HEK293 (cell line): ENCODE data around the gene LAMA1.

ENCODE experiments used
- CTCF ChIA-PET: fragments of 350-600 bp; formaldehyde crosslinking; extraction: SDS; loops from one replicate; lab custom pipeline; 2021; ENCODE audit warnings: antibody characterized with exemption; lab: Yijun Ruan, JAX
- POLR2A ChIA-PET: fragments of 300-600 bp; formaldehyde crosslinking; extraction: SDS; loops from one replicate; lab custom pipeline; 2020; ENCODE audit warnings: antibody characterized with exemption, inconsistent platforms; lab: Yijun Ruan, JAX
- H3K27ac ChIP-seq: fragments of 200-500 bp; sonication (Bioruptor generic); 2 replicates; pipeline ENCODE4 v1.5.1; 2014; ENCODE audit warnings: low read depth, low read length, control low read depth, inconsistent platforms; ENCODE audit errors: extremely low read depth
- H3K36me3 ChIP-seq, 2 experiments: fragments of 200-500 bp in 1 of 2; sonication (Bioruptor generic) in 1 of 2; 1 replicate in 1 of 2; 2 replicates in 1 of 2; pipeline ENCODE4 v1.5.1; 2014 to 2017; ENCODE audit warnings: inconsistent platforms in 2 of 2, low read length in 2 of 2; ENCODE audit not compliant: control insufficient read depth in 2 of 2, insufficient read depth in 1 of 2
- H3K4me1 ChIP-seq: fragments of 200-500 bp; sonication (Bioruptor generic); 2 replicates; pipeline ENCODE4 v1.5.1; 2014; ENCODE audit warnings: mild to moderate bottlenecking, low read length, inconsistent platforms; ENCODE audit not compliant: control insufficient read depth, insufficient read depth
- H3K4me3 ChIP-seq: 2 replicates; pipeline ENCODE4 v1.5.1; 2011; ENCODE audit warnings: low read depth, mild to moderate bottlenecking, control low read depth, low read length, moderate library complexity
- H3K9me3 ChIP-seq: fragments of 200-500 bp; sonication (Bioruptor generic); 2 replicates; pipeline ENCODE4 v1.5.1; 2014; ENCODE audit warnings: low read depth, low read length, inconsistent platforms; ENCODE audit not compliant: control insufficient read depth, insufficient read depth
- BCL11B ChIP-seq: fragments of 450-650 bp; formaldehyde crosslinking; IDR thresholded peaks from 2 replicates; pipeline ENCODE4 v1.5.1; 2016; ENCODE audit warnings: low read depth, missing biosample characterization, missing genetic modification characterization
- ELK4 ChIP-seq: IDR thresholded peaks from 2 replicates; pipeline ENCODE4 v1.6.1; 2011; ENCODE audit warnings: mild to moderate bottlenecking, low read depth, low read length, borderline replicate concordance
- GFI1B ChIP-seq: fragments of 450-650 bp; formaldehyde crosslinking; IDR thresholded peaks from 2 replicates; pipeline ENCODE4 v1.5.1; 2016; ENCODE audit warnings: missing biosample characterization, missing genetic modification characterization
- HOXC10 ChIP-seq: sonication (generic); formaldehyde crosslinking; IDR thresholded peaks from 2 replicates; pipeline ENCODE4 v1.8.1; 2023; ENCODE audit warnings: mild to moderate bottlenecking, missing genetic modification reagents
- KLF9 ChIP-seq: fragments of 450-650 bp; formaldehyde crosslinking; IDR thresholded peaks from 2 replicates; pipeline ENCODE4 v1.5.1; 2016; ENCODE audit warnings: missing biosample characterization, missing genetic modification characterization, low read depth
- MYNN ChIP-seq: fragments of 450-650 bp; formaldehyde crosslinking; IDR thresholded peaks from 2 replicates; pipeline ENCODE4 v1.5.1; 2016; ENCODE audit warnings: missing biosample characterization, missing genetic modification characterization, borderline replicate concordance
- SCRT1 ChIP-seq: fragments of 450-650 bp; formaldehyde crosslinking; IDR thresholded peaks from 2 replicates; pipeline ENCODE4 v1.5.1; 2016; ENCODE audit warnings: missing biosample characterization, missing genetic modification characterization, borderline replicate concordance
- TRIM28 ChIP-seq: IDR thresholded peaks from 2 replicates; pipeline ENCODE4 v1.6.1; 2011; ENCODE audit warnings: low read length, control low read depth, borderline replicate concordance
- ZBTB10 ChIP-seq: fragments of 450-650 bp; formaldehyde crosslinking; IDR thresholded peaks from 2 replicates; pipeline ENCODE4 v1.5.1; 2016; ENCODE audit warnings: missing biosample characterization, missing genetic modification characterization
- ZBTB48 ChIP-seq: fragments of 450-650 bp; formaldehyde crosslinking; IDR thresholded peaks from 2 replicates; pipeline ENCODE4 v1.5.1; 2016; ENCODE audit warnings: missing biosample characterization, missing genetic modification characterization
- ZFP3 ChIP-seq: fragments of 450-650 bp; formaldehyde crosslinking; IDR thresholded peaks from 2 replicates; pipeline ENCODE4 v1.5.1; 2016; ENCODE audit warnings: low read depth, missing biosample characterization, missing genetic modification characterization
- ZNF132 ChIP-seq: fragments of 450-650 bp; formaldehyde crosslinking; IDR thresholded peaks from 2 replicates; pipeline ENCODE4 v1.5.1; 2017; ENCODE audit warnings: missing biosample characterization, missing genetic modification characterization, borderline replicate concordance
- ZNF155 ChIP-seq: fragments of 450-650 bp; formaldehyde crosslinking; IDR thresholded peaks from 2 replicates; pipeline ENCODE4 v1.5.1; 2016; ENCODE audit warnings: missing biosample characterization, missing genetic modification characterization
- ZNF157 ChIP-seq: fragments of 450-650 bp; formaldehyde crosslinking; IDR thresholded peaks from 2 replicates; pipeline ENCODE4 v1.5.1; 2016; ENCODE audit warnings: missing biosample characterization, missing genetic modification characterization
- ZNF174 ChIP-seq: fragments of 450-650 bp; formaldehyde crosslinking; IDR thresholded peaks from 2 replicates; pipeline ENCODE4 v1.5.0; 2017; ENCODE audit warnings: missing biosample characterization, mild to moderate bottlenecking, missing genetic modification characterization
- ZNF302 ChIP-seq: fragments of 450-650 bp; formaldehyde crosslinking; IDR thresholded peaks from 2 replicates; pipeline ENCODE4 v1.5.1; 2016; ENCODE audit warnings: missing biosample characterization, missing genetic modification characterization, low read depth
- ZNF311 ChIP-seq: fragments of 450-650 bp; formaldehyde crosslinking; IDR thresholded peaks from 2 replicates; pipeline ENCODE4 v1.5.1; 2017; ENCODE audit warnings: missing biosample characterization, missing genetic modification characterization, borderline replicate concordance
- ZNF324 ChIP-seq: fragments of 450-650 bp; formaldehyde crosslinking; IDR thresholded peaks from 2 replicates; pipeline ENCODE4 v1.5.1; 2016; ENCODE audit warnings: missing biosample characterization, missing genetic modification characterization
- ZNF561 ChIP-seq: fragments of 450-650 bp; IDR thresholded peaks from 2 replicates; pipeline ENCODE4 v1.5.1; 2018; ENCODE audit warnings: missing biosample characterization, missing genetic modification characterization, borderline replicate concordance
- ZNF747 ChIP-seq: fragments of 450-650 bp; formaldehyde crosslinking; IDR thresholded peaks from 2 replicates; pipeline ENCODE4 v1.5.1; 2016; ENCODE audit warnings: missing biosample characterization, missing genetic modification characterization
- ZNF837 ChIP-seq: fragments of 450-650 bp; formaldehyde crosslinking; IDR thresholded peaks from 2 replicates; pipeline ENCODE4 v1.5.1; 2016; ENCODE audit warnings: missing biosample characterization, missing genetic modification characterization
- TF ChIP-seq, protein P1 (sequence below): fragments of 450-650 bp; formaldehyde crosslinking; IDR thresholded peaks from 2 replicates; pipeline ENCODE4 v1.5.1; 2017; ENCODE audit warnings: missing biosample characterization, missing genetic modification characterization
- TF ChIP-seq, protein P2 (sequence below): fragments of 450-650 bp; IDR thresholded peaks from 2 replicates; pipeline ENCODE4 v1.5.1; 2018; ENCODE audit warnings: missing biosample characterization, mild to moderate bottlenecking, missing genetic modification characterization
- TF ChIP-seq, protein P3 (sequence below): fragments of 450-650 bp; formaldehyde crosslinking; IDR thresholded peaks from 2 replicates; pipeline ENCODE4 v1.5.1; 2016; ENCODE audit warnings: missing biosample characterization, missing genetic modification characterization

LAMA1 gene

GRCh38 chr18:6954501-6954900 lies 163.1 kb downstream of the LAMA1 start (continued):
- no peak for TF ChIP-seq ZBTB10 (tag by site-specific recombination)

DNA sequence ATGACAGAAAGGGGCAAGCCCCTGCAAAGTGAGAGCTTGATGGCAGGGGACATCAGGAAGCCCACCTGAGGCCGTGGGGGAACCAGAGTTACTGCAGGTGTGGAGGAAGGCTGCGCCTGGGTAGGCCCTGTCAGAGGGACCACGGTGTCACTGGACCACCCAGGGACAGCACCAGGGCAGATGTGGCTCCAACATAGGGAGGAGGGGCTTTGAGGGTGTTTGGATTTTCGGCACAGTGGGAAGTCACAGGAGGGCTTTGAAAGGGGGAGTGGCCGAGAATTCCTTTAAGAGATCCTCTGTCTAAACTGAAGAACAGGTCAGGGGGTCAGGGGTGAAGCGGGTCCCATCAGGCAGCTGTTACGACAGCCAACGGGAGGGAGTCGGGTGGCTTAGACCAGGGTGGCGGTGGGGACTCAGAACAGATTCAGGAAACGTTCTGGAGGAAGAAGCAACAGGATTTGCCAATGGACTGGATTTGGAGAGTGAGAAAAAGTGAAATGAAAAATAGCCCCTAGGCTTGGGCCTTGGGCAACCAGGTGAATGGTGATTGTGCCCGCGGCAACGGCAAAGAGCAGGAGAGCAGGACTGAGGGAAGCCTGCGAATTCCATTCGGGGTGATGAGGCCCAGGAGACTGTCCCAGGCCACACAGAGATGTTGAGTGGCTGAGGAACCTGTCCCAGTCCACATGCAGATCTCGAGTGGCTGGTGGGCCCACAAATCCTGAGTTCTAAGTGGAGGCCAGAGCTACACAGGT lies 166.1 kb downstream of the LAMA1 start:
- ChIA-PET CTCF (interaction anchor here (0.6 to 1.0 kb wide), 3 partner anchors 32 to 70 kb away, joined by 3 to 4 read pairs (median 3); no protein-coding TSS in a partner anchor), POLR2A (no interaction called here)
- Histone ChIP-seq H3K36me3 (peaks cover 0 to 7% of the 10 kb centered on the region in 2 experiments; a peak in 1 of 3 replicates), H3K27ac (no peak overlapping the region), H3K4me1 (peaks cover 3% of the 10 kb centered on the region; the same call in 1 of the 2 replicates), H3K4me3 (no peak overlapping the region), H3K9me3 (no peaks in the 10 kb centered on the region)
- TF ChIP-seq TRIM28 (no peak), ELK4 (no peak), ZNF132 (tag by site-specific recombination) (no peak), ZNF324 (tag by site-specific recombination) (no peak), ZNF311 (tag by site-specific recombination) (no peak), ZNF837 (tag by site-specific recombination) (no peak), ZFP3 (no peak), ZNF747 (tag by site-specific recombination) (no peak), ZNF157 (no peak), GFI1B (tag by site-specific recombination) (no peak), ZNF155 (tag by site-specific recombination) (no peak)
- TF ChIP-seq, protein P1, sequence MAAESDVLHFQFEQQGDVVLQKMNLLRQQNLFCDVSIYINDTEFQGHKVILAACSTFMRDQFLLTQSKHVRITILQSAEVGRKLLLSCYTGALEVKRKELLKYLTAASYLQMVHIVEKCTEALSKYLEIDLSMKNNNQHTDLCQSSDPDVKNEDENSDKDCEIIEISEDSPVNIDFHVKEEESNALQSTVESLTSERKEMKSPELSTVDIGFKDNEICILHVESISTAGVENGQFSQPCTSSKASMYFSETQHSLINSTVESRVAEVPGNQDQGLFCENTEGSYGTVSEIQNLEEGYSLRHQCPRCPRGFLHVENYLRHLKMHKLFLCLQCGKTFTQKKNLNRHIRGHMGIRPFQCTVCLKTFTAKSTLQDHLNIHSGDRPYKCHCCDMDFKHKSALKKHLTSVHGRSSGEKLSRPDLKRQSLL (tag by site-specific recombination), result no peak

- no peaks in the 10 kb centered on the region for H3K9me3 ChIP-seq
- H3K27ac ChIP-seq, result no peak overlapping the region
- no peak overlapping the region for H3K4me3 ChIP-seq
- H3K4me1 ChIP-seq, result peaks cover 3% of the 10 kb centered on the region; the same call in 1 of the 2 replicates
- CTCF ChIA-PET, result interaction anchor here (0.6 to 1.0 kb wide), 2 partner anchors 31 to 71 kb away, joined by 3 to 4 read pairs; no protein-coding TSS in a partner anchor
- POLR2A ChIA-PET, result no interaction called here
- H3K36me3 ChIP-seq, result peaks cover 0 to 7% of the 10 kb centered on the region in 2 experiments; a peak in 1 of 3 replicates
- no peak for TF ChIP-seq MYNN (tag by site-specific recombination)
- TF ChIP-seq, protein P2, sequence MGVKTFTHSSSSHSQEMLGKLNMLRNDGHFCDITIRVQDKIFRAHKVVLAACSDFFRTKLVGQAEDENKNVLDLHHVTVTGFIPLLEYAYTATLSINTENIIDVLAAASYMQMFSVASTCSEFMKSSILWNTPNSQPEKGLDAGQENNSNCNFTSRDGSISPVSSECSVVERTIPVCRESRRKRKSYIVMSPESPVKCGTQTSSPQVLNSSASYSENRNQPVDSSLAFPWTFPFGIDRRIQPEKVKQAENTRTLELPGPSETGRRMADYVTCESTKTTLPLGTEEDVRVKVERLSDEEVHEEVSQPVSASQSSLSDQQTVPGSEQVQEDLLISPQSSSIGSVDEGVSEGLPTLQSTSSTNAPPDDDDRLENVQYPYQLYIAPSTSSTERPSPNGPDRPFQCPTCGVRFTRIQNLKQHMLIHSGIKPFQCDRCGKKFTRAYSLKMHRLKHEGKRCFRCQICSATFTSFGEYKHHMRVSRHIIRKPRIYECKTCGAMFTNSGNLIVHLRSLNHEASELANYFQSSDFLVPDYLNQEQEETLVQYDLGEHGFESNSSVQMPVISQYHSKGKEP, result no peak
- TF ChIP-seq, protein P3, sequence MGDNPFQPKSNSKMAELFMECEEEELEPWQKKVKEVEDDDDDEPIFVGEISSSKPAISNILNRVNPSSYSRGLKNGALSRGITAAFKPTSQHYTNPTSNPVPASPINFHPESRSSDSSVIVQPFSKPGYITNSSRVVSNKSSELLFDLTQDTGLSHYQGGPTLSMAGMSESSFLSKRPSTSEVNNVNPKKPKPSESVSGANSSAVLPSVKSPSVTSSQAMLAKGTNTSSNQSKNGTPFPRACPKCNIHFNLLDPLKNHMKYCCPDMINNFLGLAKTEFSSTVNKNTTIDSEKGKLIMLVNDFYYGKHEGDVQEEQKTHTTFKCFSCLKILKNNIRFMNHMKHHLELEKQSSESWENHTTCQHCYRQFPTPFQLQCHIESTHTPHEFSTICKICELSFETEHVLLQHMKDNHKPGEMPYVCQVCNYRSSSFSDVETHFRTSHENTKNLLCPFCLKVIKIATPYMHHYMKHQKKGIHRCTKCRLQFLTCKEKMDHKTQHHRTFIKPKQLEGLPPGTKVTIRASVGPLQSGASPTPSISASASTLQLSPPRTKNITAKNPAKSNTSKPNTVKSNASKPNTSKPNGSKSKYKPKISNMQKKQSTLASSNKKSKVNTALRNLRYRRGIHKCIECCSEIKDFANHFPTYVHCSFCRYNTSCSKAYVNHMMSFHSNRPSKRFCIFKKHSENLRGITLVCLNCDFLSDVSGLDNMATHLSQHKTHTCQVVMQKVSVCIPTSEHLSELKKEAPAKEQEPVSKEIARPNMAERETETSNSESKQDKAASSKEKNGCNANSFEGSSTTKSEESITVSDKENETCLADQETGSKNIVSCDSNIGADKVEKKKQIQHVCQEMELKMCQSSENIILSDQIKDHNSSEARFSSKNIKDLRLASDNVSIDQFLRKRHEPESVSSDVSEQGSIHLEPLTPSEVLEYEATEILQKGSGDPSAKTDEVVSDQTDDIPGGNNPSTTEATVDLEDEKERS (tag by site-specific recombination), result no peak
- no peak for TF ChIP-seq SCRT1
- no peak for TF ChIP-seq BCL11B (tag by site-specific recombination)
- no peak for TF ChIP-seq KLF9 (tag by site-specific recombination)
- TF ChIP-seq HOXC10 (CRISPR knock-in tag), result no peak
- TF ChIP-seq ZNF302 (tag by site-specific recombination), result no peak
- no peak for TF ChIP-seq ZNF561
- TF ChIP-seq ZBTB48 (tag by site-specific recombination), result no peak
- no peak for TF ChIP-seq ZNF174
These were observed 167.0 kb downstream of the LAMA1 start for GRCh38 chr18:6950641-6951040.
